CD4-positive, CD25-positive, alpha-beta regulatory T cell (primary cell): Measurements from ENCODE around the gene GFPT2. TPM values are rescaled to one million over a fixed set of nuclear protein-coding genes. Genes with fewer than 3 reads are reported as not detected.

Experiments used
- ATAC-seq, 2 donors: fragments of 150-1000 bp; cut with Tn5 transposase; one replicate each; pipeline ENCODE4 v1.10.0; 2021; ENCODE audit warnings: low read depth in 2 of 2, moderate number of reproducible peaks in 2 of 2, moderate library complexity in 1 of 2
- DNase-seq, 3 donors: peaks; one replicate each; pipeline versions ENCODE4 v3.0.0 to v3.0.0-alpha.2; 2012 to 2022; ENCODE audit warnings: mixed read lengths in 1 of 3
- H3K27ac ChIP-seq: one replicate; pipeline ENCODE4 v1.7.0; 2013; ENCODE audit warnings: mild to moderate bottlenecking, low read length; ENCODE audit not compliant: insufficient read depth, poor library complexity, severe bottlenecking
- H3K27me3 ChIP-seq: one replicate; pipeline ENCODE4 v1.7.0; 2013; ENCODE audit warnings: low read length; ENCODE audit not compliant: control insufficient read depth, insufficient read depth
- H3K36me3 ChIP-seq: one replicate; pipeline ENCODE4 v1.7.0; 2013; ENCODE audit warnings: mild to moderate bottlenecking, low read length, moderate library complexity; ENCODE audit not compliant: control insufficient read depth, insufficient read depth
- H3K4me1 ChIP-seq: 2 replicates; pipeline ENCODE4 v1.7.0; 2013; ENCODE audit warnings: mild to moderate bottlenecking, low read length; ENCODE audit not compliant: insufficient read depth, control insufficient read depth, poor library complexity, severe bottlenecking
- H3K4me3 ChIP-seq: one replicate; pipeline ENCODE4 v1.7.0; 2013; ENCODE audit warnings: low read depth, mild to moderate bottlenecking, low read length, moderate library complexity
- H3K9me3 ChIP-seq, 2 experiments: 1 replicate in 1 of 2; 2 replicates in 1 of 2; pipeline ENCODE4 v1.7.0; 2013; ENCODE audit warnings: low read length in 2 of 2, mild to moderate bottlenecking in 1 of 2, moderate library complexity in 1 of 2; ENCODE audit not compliant: control insufficient read depth in 2 of 2
- H3K27ac Mint-ChIP-seq, 3 donors: one replicate each; pipeline ENCODE4 v1.8.0; 2020 to 2022; ENCODE audit warnings: mild to moderate bottlenecking in 3 of 3, mixed read lengths in 3 of 3, moderate library complexity in 2 of 3
- H3K27me3 Mint-ChIP-seq: one replicate; pipeline ENCODE4 v1.8.0; 2022; ENCODE audit warnings: mild to moderate bottlenecking, mixed read lengths
- H3K36me3 Mint-ChIP-seq: one replicate; pipeline ENCODE4 v1.8.0; 2020; ENCODE audit warnings: mixed read lengths
- H3K4me1 Mint-ChIP-seq, 4 donors: one replicate each; pipeline ENCODE4 v1.8.0; 2020 to 2022; ENCODE audit warnings: mixed read lengths in 4 of 4, mild to moderate bottlenecking in 1 of 4
- H3K4me3 Mint-ChIP-seq, 4 donors: one replicate each; pipeline ENCODE4 v1.8.0; 2020 to 2022; ENCODE audit warnings: mild to moderate bottlenecking in 4 of 4, mixed read lengths in 4 of 4, moderate library complexity in 3 of 4
- H3K9me3 Mint-ChIP-seq, 7 donors: one replicate each; pipeline ENCODE4 v1.8.0; 2020 to 2022; ENCODE audit warnings: mixed read lengths in 7 of 7, mild to moderate bottlenecking in 3 of 7, moderate library complexity in 2 of 7
- polyA plus RNA-seq, 4 donors: library from polyadenylated mRNA; unstranded; fragments of 300-500 nt; fragmentation: Illumina TruSeq; gene quantifications; one replicate each; pipeline ENCODE4 v1.2.3, GENCODE V29; 2021
- total RNA-seq: library from RNA; stranded (reverse); gene quantifications from one replicate; pipeline ENCODE4 v1.2.3, GENCODE V29; 2022

Gene GFPT2
- total and polyA plus RNA-seq, 5 donors from 2014 or later = 0.16 TPM; not detected in 4

- Histone ChIP-seq H3K36me3 (no peaks in the 10 kb centered on the region), H3K9me3 (no peaks in the 10 kb centered on the region), H3K27me3 (no peaks in the 10 kb centered on the region), H3K27ac (no peak overlapping the region), H3K4me3 (no peak overlapping the region), H3K4me1 (no peaks in the 10 kb centered on the region)
- H3K36me3 Mint-ChIP-seq = no peaks in the 10 kb centered on the region
- ATAC-seq = no peak
- DNase-seq = no peak
- H3K27ac Mint-ChIP-seq = no peak overlapping the region
- peaks cover 4% of the 10 kb centered on the region for H3K27me3 Mint-ChIP-seq
- no peak overlapping the region for H3K4me3 Mint-ChIP-seq
- H3K9me3 Mint-ChIP-seq = no peaks in the 10 kb centered on the region
- no peaks in the 10 kb centered on the region for H3K4me1 Mint-ChIP-seq
These were observed 22.8 kb upstream of the GFPT2 start for GRCh38 chr5:180375955-180376354.

GRCh38 chr5:180375291-180375690 lies 22.2 kb upstream of the GFPT2 start:
- no peaks in the 10 kb centered on the region for H3K9me3 ChIP-seq
- Mint-ChIP-seq H3K4me3 (no peak overlapping the region), H3K9me3 (no peaks in the 10 kb centered on the region), H3K27ac (no peak overlapping the region), H3K27me3 (peaks cover 4% of the 10 kb centered on the region), H3K4me1 (no peaks in the 10 kb centered on the region), H3K36me3 (no peaks in the 10 kb centered on the region)
- H3K4me3 ChIP-seq = no peak overlapping the region
- no peaks in the 10 kb centered on the region for H3K4me1 ChIP-seq
- no peaks in the 10 kb centered on the region for H3K36me3 ChIP-seq
- no peak for DNase-seq
- H3K27ac ChIP-seq = no peak overlapping the region
- no peaks in the 10 kb centered on the region for H3K27me3 ChIP-seq
- no peak for ATAC-seq

GRCh38 chr5:180373870-180374269 lies 20.7 kb upstream of the GFPT2 start:
- H3K27ac ChIP-seq = no peak overlapping the region
- no peak for ATAC-seq
- peaks cover 4% of the 10 kb centered on the region for H3K27me3 Mint-ChIP-seq
- H3K4me1 Mint-ChIP-seq = no peaks in the 10 kb centered on the region
- no peak for DNase-seq
- H3K27ac Mint-ChIP-seq = no peak overlapping the region
- no peaks in the 10 kb centered on the region for H3K9me3 ChIP-seq
- no peaks in the 10 kb centered on the region for H3K9me3 Mint-ChIP-seq
- H3K4me3 Mint-ChIP-seq = no peak overlapping the region
- no peaks in the 10 kb centered on the region for H3K4me1 ChIP-seq
- no peaks in the 10 kb centered on the region for H3K36me3 ChIP-seq
- H3K36me3 Mint-ChIP-seq = no peaks in the 10 kb centered on the region
- no peak overlapping the region for H3K4me3 ChIP-seq
- H3K27me3 ChIP-seq = no peaks in the 10 kb centered on the region

DNA sequence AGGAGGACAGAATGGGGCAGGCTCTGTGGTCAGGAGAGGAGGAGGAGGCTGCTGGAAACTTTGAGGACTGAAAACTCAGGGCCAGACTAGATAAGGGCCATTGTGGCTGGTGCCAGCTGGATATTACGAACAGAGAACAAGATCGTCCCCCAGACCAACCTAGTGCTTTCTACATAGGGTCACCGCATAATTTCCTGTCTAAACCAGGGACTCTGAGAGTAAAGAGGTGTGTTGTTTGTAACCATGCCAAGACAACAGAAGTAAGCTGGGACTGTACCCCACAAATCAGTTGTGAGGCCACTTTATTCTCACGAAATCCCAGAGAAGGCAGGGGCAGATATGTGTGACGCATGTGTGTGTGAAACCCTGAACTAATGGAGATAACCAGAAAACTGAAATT lies 20.3 kb upstream of the GFPT2 start:
- H3K36me3 Mint-ChIP-seq = no peaks in the 10 kb centered on the region
- H3K9me3 ChIP-seq = no peaks in the 10 kb centered on the region
- H3K27ac Mint-ChIP-seq = no peak overlapping the region
- H3K4me1 Mint-ChIP-seq = no peaks in the 10 kb centered on the region
- no peak overlapping the region for H3K4me3 Mint-ChIP-seq
- no peak overlapping the region for H3K4me3 ChIP-seq
- no peak for ATAC-seq
- H3K9me3 Mint-ChIP-seq = no peaks in the 10 kb centered on the region
- no peak overlapping the region for H3K27ac ChIP-seq
- peaks cover 4% of the 10 kb centered on the region for H3K27me3 Mint-ChIP-seq
- H3K27me3 ChIP-seq = no peaks in the 10 kb centered on the region
- no peaks in the 10 kb centered on the region for H3K36me3 ChIP-seq
- no peak for DNase-seq
- H3K4me1 ChIP-seq = no peaks in the 10 kb centered on the region

GRCh38 chr5:180371949-180372348 lies 18.8 kb upstream of the GFPT2 start:
- Histone ChIP-seq H3K36me3 (no peaks in the 10 kb centered on the region), H3K4me3 (no peak overlapping the region), H3K27me3 (no peaks in the 10 kb centered on the region), H3K9me3 (no peaks in the 10 kb centered on the region), H3K27ac (no peak overlapping the region), H3K4me1 (no peaks in the 10 kb centered on the region)
- H3K27ac Mint-ChIP-seq = no peak overlapping the region
- no peak overlapping the region for H3K4me3 Mint-ChIP-seq
- H3K9me3 Mint-ChIP-seq = peaks cover 0 to 1% (median 0%) of the 10 kb centered on the region in 7 donors
- ATAC-seq (no peak), DNase-seq (no peak)
- no peaks in the 10 kb centered on the region for H3K36me3 Mint-ChIP-seq
- no peaks in the 10 kb centered on the region for H3K4me1 Mint-ChIP-seq
- peaks cover 4% of the 10 kb centered on the region for H3K27me3 Mint-ChIP-seq

GRCh38 chr5:180370861-180371641 lies 17.9 kb upstream of the GFPT2 start:
- H3K36me3 Mint-ChIP-seq = no peaks in the 10 kb centered on the region
- H3K4me3 ChIP-seq = no peak overlapping the region
- H3K4me1 Mint-ChIP-seq = no peaks in the 10 kb centered on the region
- peaks cover 0 to 2% (median 0%) of the 10 kb centered on the region in 7 donors for H3K9me3 Mint-ChIP-seq
- no peaks in the 10 kb centered on the region for H3K9me3 ChIP-seq
- H3K27me3 Mint-ChIP-seq = peaks cover 4% of the 10 kb centered on the region
- ATAC-seq (no peak), DNase-seq (no peak)
- no peaks in the 10 kb centered on the region for H3K4me1 ChIP-seq
- no peak overlapping the region for H3K4me3 Mint-ChIP-seq
- no peaks in the 10 kb centered on the region for H3K27me3 ChIP-seq
- no peaks in the 10 kb centered on the region for H3K36me3 ChIP-seq
- H3K27ac ChIP-seq = no peak overlapping the region
- H3K27ac Mint-ChIP-seq = no peak overlapping the region

DNA sequence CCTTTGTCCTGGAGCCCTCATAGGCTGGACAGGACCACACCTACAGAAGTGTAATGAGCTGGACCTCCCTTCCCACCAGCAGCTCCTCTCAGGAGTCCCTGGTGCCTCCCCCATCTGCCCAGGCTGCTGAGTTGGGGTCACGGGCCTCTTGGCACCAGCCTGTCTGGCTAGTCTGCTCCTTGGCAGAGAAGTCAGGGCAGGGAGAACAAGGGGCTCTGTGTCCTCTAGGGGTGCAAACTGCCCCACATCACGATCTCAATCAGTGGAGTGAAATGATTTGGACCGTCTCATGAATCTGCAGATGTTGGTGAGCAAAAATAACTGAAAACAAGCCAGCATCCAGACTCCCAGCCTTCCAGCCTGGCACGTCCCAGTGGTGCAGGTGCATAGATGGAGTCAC lies 14.9 kb upstream of the GFPT2 start:
- Histone ChIP-seq H3K27me3 (no peaks in the 10 kb centered on the region), H3K27ac (no peak overlapping the region), H3K4me3 (no peak overlapping the region), H3K4me1 (no peaks in the 10 kb centered on the region), H3K9me3 (no peaks in the 10 kb centered on the region), H3K36me3 (no peaks in the 10 kb centered on the region)
- Mint-ChIP-seq H3K36me3 (no peaks in the 10 kb centered on the region), H3K9me3 (peaks cover 0 to 2% (median 0%) of the 10 kb centered on the region in 7 donors), H3K4me1 (no peaks in the 10 kb centered on the region), H3K27me3 (no peaks in the 10 kb centered on the region), H3K4me3 (no peak overlapping the region), H3K27ac (no peak overlapping the region)
- ATAC-seq (no peak), DNase-seq (no peak)

GRCh38 chr5:180367300-180367699 lies 14.2 kb upstream of the GFPT2 start:
- DNase-seq = no peak
- Mint-ChIP-seq H3K36me3 (no peaks in the 10 kb centered on the region), H3K27me3 (no peaks in the 10 kb centered on the region), H3K4me1 (no peaks in the 10 kb centered on the region), H3K4me3 (no peak overlapping the region), H3K27ac (no peak overlapping the region), H3K9me3 (peaks cover 0 to 2% (median 0%) of the 10 kb centered on the region in 7 donors)
- no peak overlapping the region for H3K4me3 ChIP-seq
- H3K27me3 ChIP-seq = no peaks in the 10 kb centered on the region
- no peaks in the 10 kb centered on the region for H3K36me3 ChIP-seq
- H3K4me1 ChIP-seq = no peaks in the 10 kb centered on the region
- no peak for ATAC-seq
- no peak overlapping the region for H3K27ac ChIP-seq
- H3K9me3 ChIP-seq = no peaks in the 10 kb centered on the region
